KMS-11 (cell line): ENCODE measurements around the gene ACOD1.

ENCODE experiments used
- H2AFZ ChIP-seq: fragments of 200-600 bp; sonication (generic); 2 replicates; pipeline ENCODE4 v1.6.1; 2016; ENCODE audit warnings: antibody characterized with exemption, mixed run types, low read depth
- H3K27ac ChIP-seq: fragments of 200-600 bp; sonication (generic); 2 replicates; pipeline ENCODE4 v1.6.1; 2016; ENCODE audit warnings: mild to moderate bottlenecking, mixed run types
- H3K27me3 ChIP-seq: fragments of 200-600 bp; sonication (generic); 2 replicates; pipeline ENCODE4 v1.6.1; 2017; ENCODE audit warnings: mild to moderate bottlenecking, low read depth, mixed run types, moderate library complexity; ENCODE audit not compliant: insufficient read depth
- H3K36me3 ChIP-seq: fragments of 200-600 bp; sonication (generic); 2 replicates; pipeline ENCODE4 v1.6.1; 2017; ENCODE audit warnings: mild to moderate bottlenecking, mixed run types; ENCODE audit not compliant: insufficient read depth
- H3K4me1 ChIP-seq: fragments of 200-600 bp; sonication (generic); 2 replicates; pipeline ENCODE4 v1.6.1; 2016; ENCODE audit warnings: mild to moderate bottlenecking, low read depth, mixed run types; ENCODE audit not compliant: poor library complexity, severe bottlenecking
- H3K4me2 ChIP-seq: fragments of 200-600 bp; sonication (generic); 2 replicates; pipeline ENCODE4 v1.7.0; 2016; ENCODE audit warnings: mild to moderate bottlenecking, mixed run types
- H3K4me3 ChIP-seq: fragments of 200-600 bp; sonication (generic); IDR thresholded peaks from 2 replicates; pipeline ENCODE4 v1.6.1; 2017; ENCODE audit warnings: low read depth, low read length, mixed read lengths; ENCODE audit not compliant: insufficient read depth
- H3K79me2 ChIP-seq: fragments of 200-600 bp; sonication (generic); 2 replicates; pipeline ENCODE4 v1.6.1; 2016; ENCODE audit warnings: low read depth, mixed run types; ENCODE audit not compliant: insufficient read depth
- H3K9ac ChIP-seq: fragments of 200-600 bp; sonication (generic); 2 replicates; pipeline ENCODE4 v1.6.1; 2016; ENCODE audit warnings: mild to moderate bottlenecking, mixed run types
- H4K20me1 ChIP-seq: fragments of 200-600 bp; sonication (generic); 2 replicates; pipeline ENCODE4 v1.6.1; 2016; ENCODE audit warnings: mild to moderate bottlenecking, mixed run types; ENCODE audit not compliant: insufficient read depth
- TF ChIP-seq, protein P1 (sequence below): fragments of 200-600 bp; sonication (generic); conservative IDR thresholded peaks from 2 replicates; pipeline ENCODE4 v1.6.1; 2017; ENCODE audit warnings: low read depth, mild to moderate bottlenecking, antibody characterized with exemption, low read length, moderate library complexity, mixed read lengths

Gene ACOD1

DNA sequence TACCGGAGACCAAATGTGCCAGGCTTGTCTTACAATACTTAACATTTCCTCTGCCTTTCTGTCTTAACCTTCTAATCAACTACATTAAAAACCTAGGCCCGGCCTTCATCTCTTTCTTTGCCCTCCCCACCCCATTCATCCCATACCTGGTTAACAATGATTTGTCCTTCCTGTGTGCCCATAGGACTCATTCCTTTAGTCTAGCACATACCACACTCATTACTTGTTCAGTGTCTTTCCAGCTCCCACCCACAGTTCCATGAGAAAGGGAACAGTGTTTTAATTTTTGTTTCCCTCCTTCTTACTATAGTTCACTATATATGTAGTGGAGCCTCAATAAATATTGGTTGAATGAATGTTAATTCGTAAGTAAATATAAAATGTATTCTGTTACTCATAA, 46.0 kb downstream of the ACOD1 start:
- Histone ChIP-seq H4K20me1 (no peaks in the 10 kb centered on the region), H3K36me3 (no peaks in the 10 kb centered on the region), H3K4me1 (peaks cover 13% of the 10 kb centered on the region), H3K27me3 (no peaks in the 10 kb centered on the region), H3K4me3 (no peak overlapping the region), H3K27ac (no peak overlapping the region), H3K4me2 (no peak overlapping the region), H3K79me2 (no peaks in the 10 kb centered on the region), H2AFZ (no peak overlapping the region), H3K9ac (no peak overlapping the region)
- TF ChIP-seq, protein P1, sequence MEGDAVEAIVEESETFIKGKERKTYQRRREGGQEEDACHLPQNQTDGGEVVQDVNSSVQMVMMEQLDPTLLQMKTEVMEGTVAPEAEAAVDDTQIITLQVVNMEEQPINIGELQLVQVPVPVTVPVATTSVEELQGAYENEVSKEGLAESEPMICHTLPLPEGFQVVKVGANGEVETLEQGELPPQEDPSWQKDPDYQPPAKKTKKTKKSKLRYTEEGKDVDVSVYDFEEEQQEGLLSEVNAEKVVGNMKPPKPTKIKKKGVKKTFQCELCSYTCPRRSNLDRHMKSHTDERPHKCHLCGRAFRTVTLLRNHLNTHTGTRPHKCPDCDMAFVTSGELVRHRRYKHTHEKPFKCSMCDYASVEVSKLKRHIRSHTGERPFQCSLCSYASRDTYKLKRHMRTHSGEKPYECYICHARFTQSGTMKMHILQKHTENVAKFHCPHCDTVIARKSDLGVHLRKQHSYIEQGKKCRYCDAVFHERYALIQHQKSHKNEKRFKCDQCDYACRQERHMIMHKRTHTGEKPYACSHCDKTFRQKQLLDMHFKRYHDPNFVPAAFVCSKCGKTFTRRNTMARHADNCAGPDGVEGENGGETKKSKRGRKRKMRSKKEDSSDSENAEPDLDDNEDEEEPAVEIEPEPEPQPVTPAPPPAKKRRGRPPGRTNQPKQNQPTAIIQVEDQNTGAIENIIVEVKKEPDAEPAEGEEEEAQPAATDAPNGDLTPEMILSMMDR, result no peak

DNA sequence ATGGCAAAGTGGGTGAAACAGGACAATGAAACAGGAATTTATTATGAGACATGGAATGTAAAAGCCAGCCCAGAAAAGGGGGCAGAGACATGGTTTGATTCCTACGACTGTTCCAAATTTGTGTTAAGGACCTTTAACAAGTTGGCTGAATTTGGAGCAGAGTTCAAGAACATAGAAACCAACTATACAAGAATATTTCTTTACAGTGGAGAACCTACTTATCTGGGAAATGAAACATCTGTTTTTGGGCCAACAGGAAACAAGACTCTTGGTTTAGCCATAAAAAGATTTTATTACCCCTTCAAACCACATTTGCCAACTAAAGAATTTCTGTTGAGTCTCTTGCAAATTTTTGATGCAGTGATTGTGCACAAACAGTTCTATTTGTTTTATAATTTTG, 52.2 kb downstream of the ACOD1 start:
- Histone ChIP-seq H3K79me2 (no peaks in the 10 kb centered on the region), H3K27me3 (no peaks in the 10 kb centered on the region), H3K4me2 (peak overlapping the region; percentile 51), H3K4me1 (peaks cover 16% of the 10 kb centered on the region), H2AFZ (no peak overlapping the region), H3K36me3 (no peaks in the 10 kb centered on the region), H3K27ac (no peak overlapping the region), H3K9ac (no peak overlapping the region), H4K20me1 (no peaks in the 10 kb centered on the region), H3K4me3 (no peak overlapping the region)
- TF ChIP-seq, protein P1, result no peak

DNA sequence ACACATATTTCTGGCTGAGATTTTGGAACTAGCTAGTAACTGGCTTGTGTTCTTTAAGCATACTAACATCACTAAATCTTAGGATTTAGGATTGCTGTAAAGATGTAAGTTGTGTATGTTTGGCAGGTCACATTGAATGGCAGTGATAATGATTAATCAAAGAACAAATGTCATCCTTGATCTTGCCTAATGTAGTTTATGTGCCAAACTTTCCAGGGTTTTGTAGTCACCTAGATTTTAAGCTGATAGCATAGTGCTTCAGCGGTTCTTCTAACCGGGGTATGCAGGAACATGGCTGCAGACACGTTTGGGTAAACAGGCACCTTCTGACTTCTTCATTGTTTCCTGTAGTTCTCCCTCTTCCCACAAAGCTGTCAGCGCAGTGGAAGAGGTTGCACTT, 53.2 kb downstream of the ACOD1 start:
- Histone ChIP-seq H3K4me1 (peaks cover 16% of the 10 kb centered on the region), H3K36me3 (no peaks in the 10 kb centered on the region), H4K20me1 (no peaks in the 10 kb centered on the region), H3K4me3 (no peak overlapping the region), H3K79me2 (no peaks in the 10 kb centered on the region), H3K9ac (no peak overlapping the region), H3K27ac (no peak overlapping the region), H2AFZ (no peak overlapping the region), H3K4me2 (no peak overlapping the region), H3K27me3 (no peaks in the 10 kb centered on the region)
- TF ChIP-seq, protein P1, result no peak

DNA sequence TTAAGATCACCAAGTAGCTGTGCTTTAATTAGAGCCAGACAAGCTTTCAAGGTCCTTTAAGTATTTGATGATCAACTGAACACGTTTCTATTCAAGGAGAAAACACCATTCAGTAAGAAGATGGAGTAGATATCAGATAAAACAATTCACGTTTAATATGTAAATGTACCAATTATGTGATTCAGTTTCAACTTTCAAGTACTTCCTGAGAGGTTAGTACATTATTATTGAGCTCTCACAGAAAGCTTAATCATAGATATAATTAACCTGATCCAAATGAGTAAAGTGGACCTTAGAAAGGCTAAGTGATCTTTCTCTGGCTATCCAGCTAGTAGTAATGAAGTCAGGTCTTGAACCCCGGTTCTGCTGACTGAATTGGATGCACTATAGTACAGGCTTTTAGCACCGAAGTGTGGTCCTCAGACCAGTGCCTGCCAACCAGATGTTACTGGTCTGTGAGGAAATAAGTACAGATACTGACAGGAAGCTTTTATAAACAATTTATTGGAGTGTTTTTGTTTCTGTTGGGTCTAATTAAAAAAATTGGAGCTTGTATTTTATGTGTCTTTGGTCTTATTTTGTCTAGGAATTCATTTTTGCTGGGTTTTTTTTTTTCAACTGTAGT, 53.8 kb downstream of the ACOD1 start:
- Histone ChIP-seq H3K4me1 (peaks cover 16% of the 10 kb centered on the region), H3K9ac (no peak overlapping the region), H3K4me3 (no peak overlapping the region), H3K27ac (no peak overlapping the region), H3K79me2 (no peaks in the 10 kb centered on the region), H2AFZ (no peak overlapping the region), H3K27me3 (no peaks in the 10 kb centered on the region), H4K20me1 (no peaks in the 10 kb centered on the region), H3K36me3 (no peaks in the 10 kb centered on the region), H3K4me2 (no peak overlapping the region)
- TF ChIP-seq, protein P1, result no peak
